OCI-LY7 (cell line): ENCODE measurements around the gene RIPK4.

Source experiments
- EZH2phosphoT487 ChIP-seq: fragments of 200-600 bp; sonication (generic); IDR thresholded peaks from 2 replicates; pipeline ENCODE4 v1.6.1; 2018; ENCODE audit warnings: low read depth, borderline replicate concordance, mild to moderate bottlenecking, mixed run types, antibody characterized with exemption, low read length, moderate library complexity, mixed read lengths
- TF ChIP-seq, protein P1 (sequence below): fragments of 200-600 bp; sonication (generic); conservative IDR thresholded peaks from 2 replicates; pipeline ENCODE4 v1.5.1; 2014; ENCODE audit warnings: mild to moderate bottlenecking, antibody characterized with exemption, low read length, moderate library complexity, mixed read lengths

DNA sequence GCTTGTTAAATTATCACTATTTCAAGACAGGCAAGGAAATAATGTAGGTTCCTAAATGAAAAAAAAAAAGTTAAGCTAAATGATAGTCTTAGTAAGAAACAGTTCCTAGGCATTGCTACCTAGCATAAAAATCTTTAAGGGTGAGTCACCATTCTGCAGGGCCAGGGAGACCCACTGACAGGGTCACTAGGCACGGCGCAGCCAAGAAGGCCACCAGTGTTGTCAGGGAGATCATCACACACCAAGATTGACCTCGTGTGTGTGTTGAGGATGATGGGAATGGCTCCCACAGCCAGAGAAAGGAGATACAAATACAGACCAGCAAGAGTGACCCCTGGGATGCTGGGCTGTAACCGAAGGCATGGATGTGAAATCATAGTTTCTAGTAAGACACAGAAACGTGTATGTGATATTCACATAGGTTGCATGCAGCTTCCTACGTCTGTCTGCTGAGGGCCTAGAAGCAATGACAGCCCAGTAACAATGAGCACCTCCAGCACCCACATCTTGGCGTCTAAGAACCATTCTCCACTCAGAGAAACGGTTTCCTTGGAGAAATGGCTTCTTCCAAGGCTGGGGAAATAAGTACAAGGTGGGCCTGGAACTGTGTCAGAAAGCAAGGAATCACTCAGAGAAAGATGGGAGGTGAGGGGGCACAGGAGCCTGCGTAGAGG, 29.1 kb downstream of the RIPK4 start:
- TF ChIP-seq, protein P1, sequence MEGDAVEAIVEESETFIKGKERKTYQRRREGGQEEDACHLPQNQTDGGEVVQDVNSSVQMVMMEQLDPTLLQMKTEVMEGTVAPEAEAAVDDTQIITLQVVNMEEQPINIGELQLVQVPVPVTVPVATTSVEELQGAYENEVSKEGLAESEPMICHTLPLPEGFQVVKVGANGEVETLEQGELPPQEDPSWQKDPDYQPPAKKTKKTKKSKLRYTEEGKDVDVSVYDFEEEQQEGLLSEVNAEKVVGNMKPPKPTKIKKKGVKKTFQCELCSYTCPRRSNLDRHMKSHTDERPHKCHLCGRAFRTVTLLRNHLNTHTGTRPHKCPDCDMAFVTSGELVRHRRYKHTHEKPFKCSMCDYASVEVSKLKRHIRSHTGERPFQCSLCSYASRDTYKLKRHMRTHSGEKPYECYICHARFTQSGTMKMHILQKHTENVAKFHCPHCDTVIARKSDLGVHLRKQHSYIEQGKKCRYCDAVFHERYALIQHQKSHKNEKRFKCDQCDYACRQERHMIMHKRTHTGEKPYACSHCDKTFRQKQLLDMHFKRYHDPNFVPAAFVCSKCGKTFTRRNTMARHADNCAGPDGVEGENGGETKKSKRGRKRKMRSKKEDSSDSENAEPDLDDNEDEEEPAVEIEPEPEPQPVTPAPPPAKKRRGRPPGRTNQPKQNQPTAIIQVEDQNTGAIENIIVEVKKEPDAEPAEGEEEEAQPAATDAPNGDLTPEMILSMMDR: no peak
- TF ChIP-seq EZH2phosphoT487: no peak
